HG03103 (cell line): Measurements from ENCODE around the gene TRAPPC13.
"Not testable (repeated sequence)": the region's sequence is repeated elsewhere in the genome, so short reads cannot be mapped to it uniquely, and the experiment has no call there.

Source experiments
- ATAC-seq: cut with Tn5 transposase; IDR thresholded peaks from one replicate; pipeline ENCODE4 v1.9.1; 2021; ENCODE audit warnings: low read depth; ENCODE audit not compliant: unreplicated experiment

TRAPPC13 gene

GRCh38 chr5:65674749-65675148 lies 49.9 kb downstream of the TRAPPC13 start:
- no peak for ATAC-seq

DNA sequence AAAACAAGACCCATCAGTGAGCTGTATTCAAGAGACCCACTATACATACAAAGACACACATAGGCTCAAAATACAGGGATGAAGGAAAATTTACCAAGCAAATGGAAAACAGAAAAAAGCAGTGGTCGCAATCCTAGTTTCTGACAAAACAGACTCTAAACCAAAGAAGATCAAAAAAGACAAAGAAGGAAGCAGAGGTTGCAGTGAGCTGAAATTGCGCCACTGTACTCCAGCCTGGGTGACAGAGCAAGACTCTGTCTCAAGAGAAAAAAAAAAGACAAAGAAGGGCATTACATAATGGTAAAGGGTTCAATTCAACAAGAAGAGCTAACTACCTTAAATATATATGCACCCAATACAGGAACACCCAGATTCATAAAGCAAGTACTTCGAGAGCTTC lies 51.2 kb downstream of the TRAPPC13 start:
- ATAC-seq = not testable (repeated sequence)

GRCh38 chr5:65682148-65682547 lies 57.3 kb downstream of the TRAPPC13 start:
- no peak for ATAC-seq

DNA sequence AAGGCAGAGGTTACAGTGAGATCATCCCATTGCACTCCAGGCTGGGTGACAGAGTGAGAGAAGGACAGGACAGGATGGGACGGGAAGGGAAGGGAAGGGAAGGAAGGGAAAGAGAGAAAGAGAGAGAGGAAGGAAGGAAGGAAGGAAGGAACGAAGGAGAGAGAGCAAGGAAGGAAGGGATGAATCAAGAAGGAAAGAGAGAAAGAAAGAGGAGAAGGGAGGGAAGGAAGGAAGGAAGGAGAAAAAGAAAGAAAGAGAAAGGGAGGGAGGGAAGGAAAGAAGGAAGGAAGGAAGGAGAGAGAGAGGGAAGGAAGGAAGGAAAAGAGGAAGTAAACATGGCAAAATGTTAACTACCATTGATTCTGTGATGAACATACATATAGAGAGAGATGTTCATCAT lies 68.3 kb downstream of the TRAPPC13 start:
- ATAC-seq = no peak

GRCh38 chr5:65695162-65695755 lies 70.4 kb downstream of the TRAPPC13 start:
- ATAC-seq = no peak

GRCh38 chr5:65695896-65696295 lies 71.1 kb downstream of the TRAPPC13 start:
- no peak for ATAC-seq

GRCh38 chr5:65696892-65697291 lies 72.1 kb downstream of the TRAPPC13 start:
- ATAC-seq = no peak

DNA sequence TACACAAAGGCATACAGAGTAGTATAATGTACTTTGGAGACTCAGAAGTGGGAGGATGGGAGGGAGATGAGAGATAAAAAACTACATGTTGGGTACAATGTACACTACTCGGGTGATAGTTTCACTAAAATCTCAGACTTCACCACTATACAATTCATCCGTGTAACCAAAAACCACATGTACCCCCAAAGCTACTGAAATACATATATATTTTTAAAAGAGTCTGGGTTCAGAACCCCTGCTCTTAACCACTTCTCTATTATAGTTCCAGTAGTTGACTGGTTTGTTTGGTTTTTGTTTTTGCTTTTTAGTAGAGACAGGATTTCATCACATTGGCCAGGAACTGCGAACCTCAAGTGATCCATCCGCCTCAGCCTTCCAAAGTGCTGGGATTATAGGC lies 74.5 kb downstream of the TRAPPC13 start:
- no peak for ATAC-seq

GRCh38 chr5:65702036-65702435 lies 77.2 kb downstream of the TRAPPC13 start:
- ATAC-seq = no peak

DNA sequence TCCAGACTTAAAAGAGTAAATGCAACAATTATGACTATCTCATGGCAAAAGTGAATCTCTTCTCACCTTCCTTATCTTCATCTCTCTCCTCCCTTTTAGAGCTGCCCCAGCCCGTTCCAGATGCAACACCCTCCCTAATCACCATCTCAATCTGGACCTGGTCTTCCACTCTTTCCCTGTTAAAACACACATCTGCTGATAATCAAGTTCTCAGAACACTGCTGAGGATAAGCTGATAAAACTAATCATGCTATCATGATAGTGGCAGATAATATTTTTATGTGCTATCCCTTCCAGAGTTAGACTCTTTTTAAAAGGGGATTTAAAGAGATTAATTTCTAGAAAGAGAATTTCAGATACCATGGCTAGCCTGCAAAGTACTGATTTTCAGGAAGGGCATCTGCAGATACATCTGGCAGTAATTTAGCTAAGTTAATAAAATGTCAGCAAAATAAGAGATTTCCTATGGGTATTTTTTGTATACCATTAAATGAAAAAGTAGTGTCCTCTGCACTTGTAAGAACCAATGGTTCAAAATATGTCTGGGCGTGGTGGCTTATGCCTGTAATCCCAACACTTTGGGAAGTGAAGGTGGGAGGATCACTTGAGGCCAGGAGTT lies 79.9 kb downstream of the TRAPPC13 start:
- ATAC-seq = no peak

DNA sequence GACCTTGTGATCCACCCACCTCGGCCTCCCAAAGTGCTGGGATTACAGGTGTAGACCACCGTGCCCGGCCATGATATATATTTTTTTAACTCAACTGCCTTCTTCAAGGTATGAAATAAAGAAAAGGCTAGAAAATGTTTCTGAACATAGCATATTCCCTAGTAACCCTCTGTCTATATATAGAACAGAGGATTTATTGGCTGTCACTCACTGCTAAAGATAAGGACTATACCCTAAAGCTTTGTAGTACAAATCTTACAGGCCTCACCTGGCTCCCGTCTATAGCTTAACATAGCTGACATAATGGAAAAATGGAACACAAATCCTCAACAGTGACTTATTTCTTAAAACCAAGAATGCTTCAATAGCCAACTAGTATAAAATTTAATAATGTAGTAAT lies 82.8 kb downstream of the TRAPPC13 start:
- ATAC-seq = no peak

DNA sequence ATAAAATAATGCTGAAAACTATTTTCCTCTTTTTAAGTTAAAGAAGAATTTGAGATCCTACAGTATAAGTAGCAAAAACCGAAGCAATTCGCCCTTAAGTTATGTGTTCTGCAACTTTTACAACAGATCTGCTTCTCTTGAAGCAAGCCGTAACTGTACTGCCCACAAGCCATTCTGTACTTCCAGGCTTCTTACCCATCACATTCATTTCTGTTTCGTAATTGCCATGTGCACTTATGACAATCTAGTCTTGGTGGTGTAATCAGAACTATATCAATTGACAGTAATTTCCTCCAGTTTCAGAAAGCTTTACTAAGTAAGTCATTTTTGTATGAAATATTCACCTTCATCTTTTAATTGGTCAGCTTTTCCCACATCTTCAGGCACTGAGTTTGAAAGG lies 83.3 kb downstream of the TRAPPC13 start:
- no peak for ATAC-seq
